Endothelial cell of umbilical vein (primary cell): ENCODE results near the gene ARL4C. TPM values are rescaled to one million over a fixed set of nuclear protein-coding genes. Genes with fewer than 3 reads are reported as not detected.

Experiments
- BruUV-seq: library from RNA; stranded (reverse); fragments of 400-500 nt; replicated peaks from 2 replicates; lab custom pipeline; 2021; lab: Mats Ljungman, UMichigan
- CTCF ChIA-PET: fragments of 300-600, 350-600 bp; sonication (Branson Sonifier 250); formaldehyde crosslinking; loops from one replicate; lab custom pipeline; 2021; ENCODE audit warnings: antibody characterized with exemption, inconsistent platforms; lab: Charles Lee
- POLR2A ChIA-PET: fragments of 300-600, 350-600 bp; sonication (Branson Sonifier 250); formaldehyde crosslinking; loops from one replicate; lab custom pipeline; 2021; ENCODE audit warnings: antibody characterized with exemption, inconsistent platforms; lab: Charles Lee
- DNase-seq: peaks from one replicate; pipeline ENCODE4 v3.0.0-alpha.2; 2011; ENCODE audit warnings: low read depth, low spot score
- FAIRE-seq: peaks from 2 replicates; lab custom pipeline; 2011; peaks lifted over from hg19 to GRCh38; lab: Jason Lieb, UNC
- H2AFZ ChIP-seq: 2 replicates; pipeline ENCODE4 v1.6.0; 2012; ENCODE audit warnings: low read depth, low read length, control low read depth, inconsistent platforms
- H3K27ac ChIP-seq: 2 replicates; pipeline ENCODE4 v1.5.1; 2011; ENCODE audit warnings: low read depth, mild to moderate bottlenecking, control low read depth, low read length, moderate library complexity; ENCODE audit not compliant: insufficient read depth
- H3K27me3 ChIP-seq, 2 experiments: 2 replicates each; pipeline versions ENCODE4 v1.6.0 to v1.6.1; 2011; ENCODE audit warnings: low read length in 2 of 2, mixed read lengths in 1 of 2; ENCODE audit not compliant: control insufficient read depth in 2 of 2, insufficient read depth in 2 of 2
- H3K36me3 ChIP-seq, 2 experiments: 2 replicates in 1 of 2; 3 replicates in 1 of 2; pipeline ENCODE4 v1.5.1; 2011; ENCODE audit warnings: low read length in 2 of 2, mild to moderate bottlenecking in 1 of 2, moderate library complexity in 1 of 2; ENCODE audit not compliant: control insufficient read depth in 2 of 2, insufficient read depth in 2 of 2; ENCODE audit errors: extremely low read depth in 1 of 2
- H3K4me1 ChIP-seq: 3 replicates; pipeline ENCODE4 v1.5.1; 2011; ENCODE audit warnings: mild to moderate bottlenecking, low read length; ENCODE audit not compliant: control insufficient read depth, insufficient read depth; ENCODE audit errors: extremely low read depth
- H3K4me2 ChIP-seq: 2 replicates; pipeline ENCODE4 v1.6.1; 2011; ENCODE audit warnings: low read length, control low read depth, mixed read lengths; ENCODE audit not compliant: insufficient read depth
- H3K4me3 ChIP-seq, 3 experiments: fragments of 200-600 bp in 1 of 3; sonication (generic), shearing (Covaris generic) in 1 of 3; replicated peaks in 1 of 3; 2 replicates each; pipeline ENCODE4 v1.5.1; 2011 to 2016; ENCODE audit warnings: control low read depth in 3 of 3, low read length in 3 of 3, mild to moderate bottlenecking in 2 of 3, inconsistent platforms in 1 of 3, low read depth in 1 of 3, moderate library complexity in 1 of 3; ENCODE audit not compliant: insufficient read depth in 1 of 3
- H3K79me2 ChIP-seq: 2 replicates; pipeline ENCODE4 v1.6.0; 2012; ENCODE audit warnings: low read length, inconsistent platforms; ENCODE audit not compliant: control insufficient read depth, insufficient read depth
- H3K9ac ChIP-seq: replicated peaks from 2 replicates; pipeline ENCODE3; 2011; ENCODE audit warnings: low read length, control low read depth; ENCODE audit not compliant: insufficient read depth; ENCODE audit errors: extremely low read depth
- H3K9me1 ChIP-seq: replicated peaks from 3 replicates; pipeline ENCODE4 v1.6.0; 2011; ENCODE audit warnings: mild to moderate bottlenecking, low read length; ENCODE audit not compliant: control insufficient read depth, insufficient read depth; ENCODE audit errors: extremely low read depth
- H3K9me3 ChIP-seq: replicated peaks from 2 replicates; pipeline ENCODE4 v1.5.1; 2012; ENCODE audit warnings: low read length, inconsistent platforms; ENCODE audit not compliant: control insufficient read depth, insufficient read depth
- H4K20me1 ChIP-seq: replicated peaks from 2 replicates; pipeline ENCODE3; 2011; ENCODE audit warnings: mild to moderate bottlenecking, low read length; ENCODE audit not compliant: control insufficient read depth, insufficient read depth; ENCODE audit errors: extremely low read depth
- CTCF ChIP-seq, 2 donors: IDR thresholded peaks; 1 replicate in 1 of 2; 2 replicates in 1 of 2; pipeline ENCODE4 v1.5.1; 2011; ENCODE audit warnings: low read length in 2 of 2, mild to moderate bottlenecking in 2 of 2, moderate library complexity in 2 of 2, control low read depth in 1 of 2, inconsistent platforms in 1 of 2, low read depth in 1 of 2; ENCODE audit not compliant: insufficient read depth in 1 of 2; ENCODE audit errors: extremely low read depth in 1 of 2
- EZH2 ChIP-seq: IDR thresholded peaks from 2 replicates; pipeline ENCODE4 v1.6.1; 2012; ENCODE audit warnings: borderline replicate concordance, low read depth, mild to moderate bottlenecking, moderate library complexity, low read length, inconsistent platforms; ENCODE audit not compliant: severe bottlenecking
- FOS ChIP-seq: IDR thresholded peaks from 2 replicates; pipeline ENCODE4 v1.6.1; 2011; ENCODE audit warnings: mild to moderate bottlenecking, low read length, moderate library complexity, borderline replicate concordance; ENCODE audit not compliant: insufficient read depth
- GATA2 ChIP-seq: IDR thresholded peaks from 2 replicates; pipeline ENCODE4 v1.7.0; 2011; ENCODE audit warnings: low read depth, mild to moderate bottlenecking, moderate library complexity, mixed read lengths, low read length; ENCODE audit not compliant: insufficient read length, insufficient read depth
- JUN ChIP-seq: IDR thresholded peaks from 2 replicates; pipeline ENCODE4 v1.6.1; 2011; ENCODE audit warnings: borderline replicate concordance, low read depth; ENCODE audit not compliant: insufficient read length, insufficient read depth
- MYC ChIP-seq: IDR thresholded peaks from one replicate; pipeline ENCODE4 v1.6.1; 2011; ENCODE audit warnings: mild to moderate bottlenecking, low read depth, low read length
- dilution Hi-C: fragments of 300-500 bp; cut with MboI; formaldehyde crosslinking; loops from one replicate; pipeline ENCODE4 v1.15.0; 2019; ENCODE audit warnings: low sequenced_read_pairs; ENCODE audit not compliant: extremely low pct_ligation_motif_present
- intact Hi-C: fragments of 100-400 bp; cut with micrococcal nuclease; formaldehyde crosslinking; loops from one replicate; pipeline ENCODE4 v1.10.0; 2022
- polyA plus RNA-seq, 4 experiments: library from polyadenylated mRNA; depleted of rRNA in 3 of 4; stranded (reverse) in 3 of 4; unstranded in 1 of 4; fragments of >200 nt; gene quantifications; 2 replicates each; pipeline versions ENCODE4 v1.2.1 to v1.2.3, GENCODE V29; 2011 to 2012; ENCODE audit warnings: missing spikeins in 1 of 4
- total RNA-seq: library from RNA; stranded (reverse); gene quantifications from 2 replicates; pipeline ENCODE4 v1.2.3, GENCODE V29; 2021

The ARL4C gene
- total and polyA plus RNA-seq, 2 donors (not counting 3 experiments of a cell fraction or from before 2014, with no cell fraction given), result 5.5 to 10.5 TPM

- TF ChIP-seq FOS (no peak), GATA2 (no peak), MYC (no peak), JUN (no peak), EZH2 (no peak), CTCF (IDR thresholded peaks at IDR 0.05; ENCODE audit: extremely low read depth in 1 of 2, insufficient read depth in 1 of 2, low read depth in 1 of 2, low read length in 2 of 2) (no peak)
- POLR2A ChIA-PET, result no interaction called here
- Histone ChIP-seq H3K9me3 (no peaks in the 10 kb centered on the region), H2AFZ (no peak overlapping the region), H3K9ac (no peak overlapping the region), H3K4me1 (no peaks in the 10 kb centered on the region), H3K4me3 (no peak overlapping the region), H4K20me1 (no peaks in the 10 kb centered on the region), H3K79me2 (no peaks in the 10 kb centered on the region), H3K27me3 (no peaks in the 10 kb centered on the region), H3K27ac (no peak overlapping the region), H3K9me1 (no peaks in the 10 kb centered on the region), H3K36me3 (no peaks in the 10 kb centered on the region), H3K4me2 (no peak overlapping the region)
- FAIRE-seq (no peak), DNase-seq (no peak)
- CTCF ChIA-PET, result no interaction called here
- no TSS peak for BruUV-seq
- dilution Hi-C loops (no loop called here), intact Hi-C loops (no loop called here)
Observed at GRCh38 chr2:234469972-234470371, 26.9 kb downstream of the ARL4C start.
